ENCODE results near the gene CARD11. TPM values are rescaled to one million over a fixed set of nuclear protein-coding genes. Genes with fewer than 3 reads are reported as not detected.

Gene CARD11
- total and polyA plus RNA-seq, 2 donors (not counting 1 experiment from before 2014, with no cell fraction given), result 129 to 135 TPM

- Histone ChIP-seq H3K27ac (ENCODE audit: low read length in 2 of 2) (no peak overlapping the region), H3K4me2 (replicated peaks; ENCODE audit: low read depth, low read length, poor library complexity, severe bottlenecking) (no peak overlapping the region), H4K20me1 (ENCODE audit: control insufficient read depth, insufficient read depth, low read length, poor library complexity, severe bottlenecking) (no peaks in the 10 kb centered on the region), H3K4me1 (ENCODE audit: control insufficient read depth in 2 of 2, insufficient read depth in 2 of 2, low read length in 2 of 2) (peaks cover 13 to 28% of the 10 kb centered on the region in 2 donors), H3K9me3 (ENCODE audit: control extremely low read depth in 1 of 3, control insufficient read depth in 2 of 3, insufficient read depth in 1 of 3, low read length in 2 of 3) (no peaks in the 10 kb centered on the region), H3K27me3 (replicated peaks in 1 of 4; ENCODE audit: control extremely low read depth in 1 of 4, control insufficient read depth in 3 of 4, insufficient read depth in 4 of 4, low read length in 3 of 4) (no peaks in the 10 kb centered on the region), H3K4me3 (ENCODE audit: control extremely low read depth in 1 of 5, extremely low read depth in 1 of 5, insufficient read depth in 1 of 5, low read depth in 2 of 5, low read length in 4 of 5) (no peak overlapping the region), H3K79me2 (ENCODE audit: control insufficient read depth, insufficient read depth, low read length) (no peaks in the 10 kb centered on the region), H3K36me3 (replicated peaks in 1 of 2; ENCODE audit: control extremely low read depth in 1 of 2, control insufficient read depth in 1 of 2, extremely low read depth in 1 of 2, insufficient read depth in 2 of 2, low read length in 1 of 2) (no peaks in the 10 kb centered on the region), H3K9ac (ENCODE audit: low read length) (no peak overlapping the region), H2AFZ (ENCODE audit: insufficient read depth, low read depth, low read length, poor library complexity, severe bottlenecking) (no peak overlapping the region)
- no peak for DNase-seq
- Mint-ChIP-seq H3K4me1 (peaks cover 26% of the 10 kb centered on the region), H3K9me3 (ENCODE audit: insufficient read depth) (no peaks in the 10 kb centered on the region), H3K27me3 (no peaks in the 10 kb centered on the region), H3K4me3 (no peak overlapping the region), H3K27ac (no peak overlapping the region)
- 92% methylated on average over 2 of the region's 4 CpGs for WGBS (ENCODE audit: insufficient coverage)
- intact Hi-C loops (cut with micrococcal nuclease), result loop anchor here (10.0 kb wide), 1 partner anchor 203 kb away; no protein-coding TSS in a partner anchor
- CTCF ChIA-PET, result interaction anchor here (1.1 kb wide), 1 partner anchor 293 kb away, joined by 6 read pairs; no protein-coding TSS in a partner anchor
- ATAC-seq (ENCODE audit: low read depth), result no peak
- POLR2A ChIA-PET, result interaction anchor here (0.6 to 0.7 kb wide), 2 partner anchors 80 to 457 kb away, joined by 3 to 4 read pairs; no protein-coding TSS in a partner anchor
- TF ChIP-seq EZH2 (IDR thresholded peaks at IDR 0.05; ENCODE audit: borderline replicate concordance, insufficient read depth, low read depth, low read length, poor library complexity, severe bottlenecking), result no peak
- no peak for TF ChIP-seq CTCF (IDR thresholded peaks at IDR 0.05)
Measured at GRCh38 chr7:2861509-2861908, 182.2 kb downstream of the CARD11 start.

DNA sequence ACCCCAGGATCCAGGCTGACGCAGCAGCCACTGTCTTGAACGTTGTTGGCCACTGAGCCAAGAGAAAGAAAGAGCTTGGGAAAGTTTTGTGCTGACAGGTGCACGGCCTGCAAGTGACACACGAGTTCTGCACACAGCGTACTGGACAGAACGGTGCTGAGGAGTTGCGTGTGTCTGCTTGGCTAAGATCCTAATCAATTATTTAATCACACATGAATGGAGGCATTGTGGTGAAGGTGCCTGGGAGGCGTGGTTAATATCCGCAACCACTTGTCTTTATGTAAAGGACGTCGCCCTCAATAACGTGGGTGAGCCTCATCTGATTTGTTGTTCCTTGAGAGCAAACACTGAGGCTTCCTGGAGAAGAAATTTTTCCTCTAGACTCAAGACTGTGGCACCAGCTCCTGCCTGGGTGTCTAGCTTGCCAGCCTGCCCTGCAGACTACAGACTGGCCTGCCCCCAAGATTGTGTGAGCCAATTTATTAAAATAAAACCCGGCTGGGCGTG, 183.0 kb downstream of the CARD11 start:
- Histone ChIP-seq H3K4me3 (ENCODE audit: control extremely low read depth in 1 of 5, extremely low read depth in 1 of 5, insufficient read depth in 1 of 5, low read depth in 2 of 5, low read length in 4 of 5) (no peak overlapping the region), H3K36me3 (replicated peaks in 1 of 2; ENCODE audit: control extremely low read depth in 1 of 2, control insufficient read depth in 1 of 2, extremely low read depth in 1 of 2, insufficient read depth in 2 of 2, low read length in 1 of 2) (no peaks in the 10 kb centered on the region), H3K27me3 (replicated peaks in 1 of 4; ENCODE audit: control extremely low read depth in 1 of 4, control insufficient read depth in 3 of 4, insufficient read depth in 4 of 4, low read length in 3 of 4) (no peaks in the 10 kb centered on the region), H3K4me1 (ENCODE audit: control insufficient read depth in 2 of 2, insufficient read depth in 2 of 2, low read length in 2 of 2) (peaks cover 13 to 28% of the 10 kb centered on the region in 2 donors), H4K20me1 (ENCODE audit: control insufficient read depth, insufficient read depth, low read length, poor library complexity, severe bottlenecking) (no peaks in the 10 kb centered on the region), H3K27ac (ENCODE audit: low read length in 2 of 2) (no peak overlapping the region), H2AFZ (ENCODE audit: insufficient read depth, low read depth, low read length, poor library complexity, severe bottlenecking) (no peak overlapping the region), H3K9ac (ENCODE audit: low read length) (no peak overlapping the region), H3K4me2 (replicated peaks; ENCODE audit: low read depth, low read length, poor library complexity, severe bottlenecking) (no peak overlapping the region), H3K9me3 (ENCODE audit: control extremely low read depth in 1 of 3, control insufficient read depth in 2 of 3, insufficient read depth in 1 of 3, low read length in 2 of 3) (no peaks in the 10 kb centered on the region), H3K79me2 (ENCODE audit: control insufficient read depth, insufficient read depth, low read length) (no peaks in the 10 kb centered on the region)
- POLR2A ChIA-PET, result no interaction called here
- WGBS (ENCODE audit: insufficient coverage), result 97% methylated on average over 7 of the region's 14 CpGs
- H3K4me3 Mint-ChIP-seq, result no peak overlapping the region
- TF ChIP-seq CTCF (IDR thresholded peaks at IDR 0.05) (no peak), EZH2 (IDR thresholded peaks at IDR 0.05; ENCODE audit: borderline replicate concordance, insufficient read depth, low read depth, low read length, poor library complexity, severe bottlenecking) (no peak)
- H3K27me3 Mint-ChIP-seq, result no peaks in the 10 kb centered on the region
- no peak overlapping the region for H3K27ac Mint-ChIP-seq
- intact Hi-C loops (cut with micrococcal nuclease), result loop anchor here (10.0 kb wide), 1 partner anchor 204 kb away; no protein-coding TSS in a partner anchor
- H3K9me3 Mint-ChIP-seq (ENCODE audit: insufficient read depth), result no peaks in the 10 kb centered on the region
- no peak for ATAC-seq (ENCODE audit: low read depth)
- DNase-seq, result no peak
- H3K4me1 Mint-ChIP-seq, result peaks cover 26% of the 10 kb centered on the region
- CTCF ChIA-PET, result no interaction called here
